Activated CD8-positive, alpha-beta T cell treated with anti-CD3 and anti-CD28 coated beads for 36 hours (primary cell): ENCODE measurements around the gene WBP11. TPM values are rescaled to one million over a fixed set of nuclear protein-coding genes. Genes with fewer than 3 reads are reported as not detected.
"Not testable (repeated sequence)": the region's sequence is repeated elsewhere in the genome, so short reads cannot be mapped to it uniquely, and the experiment has no call there.

Source experiments
- ATAC-seq: fragments of 200-7000 bp; cut with Tn5 transposase; one replicate; pipeline ENCODE4 v1.10.0; 2021; ENCODE audit warnings: mild to moderate bottlenecking, moderate library complexity
- CTCF ChIA-PET: fragments of 350-600 bp; sonication (Branson Sonifier 250); formaldehyde crosslinking; loops from one replicate; lab custom pipeline; 2021; ENCODE audit warnings: antibody characterized with exemption; lab: Charles Lee
- POLR2A ChIA-PET: fragments of 350-600 bp; sonication (Branson Sonifier 250); formaldehyde crosslinking; loops from one replicate; lab custom pipeline; 2021; ENCODE audit warnings: antibody characterized with exemption; lab: Charles Lee
- DNase-seq: peaks from one replicate; pipeline ENCODE4 v3.0.0-alpha.2; 2020
- H3K27ac Mint-ChIP-seq: one replicate; pipeline ENCODE4 v1.8.0; 2021; ENCODE audit warnings: mild to moderate bottlenecking, mixed read lengths
- H3K27me3 Mint-ChIP-seq: one replicate; pipeline ENCODE4 v1.8.0; 2021; ENCODE audit warnings: mixed read lengths
- H3K36me3 Mint-ChIP-seq: one replicate; pipeline ENCODE4 v1.8.0; 2021; ENCODE audit warnings: low read depth, mixed read lengths
- H3K4me1 Mint-ChIP-seq: one replicate; pipeline ENCODE4 v1.8.0; 2021; ENCODE audit warnings: low read depth, mixed read lengths
- H3K4me3 Mint-ChIP-seq: one replicate; pipeline ENCODE4 v1.8.0; 2021; ENCODE audit warnings: mild to moderate bottlenecking, moderate library complexity, mixed read lengths
- H3K9me3 Mint-ChIP-seq: one replicate; pipeline ENCODE4 v1.8.0; 2021; ENCODE audit warnings: mixed read lengths
- CTCF ChIP-seq: fragments of 200-600 bp; IDR thresholded peaks from one replicate; pipeline ENCODE4 v1.8.0; 2022; ENCODE audit warnings: antibody characterized with exemption, mild to moderate bottlenecking
- intact Hi-C: fragments of 100-400 bp; cut with micrococcal nuclease; formaldehyde crosslinking; loops from one replicate; pipeline ENCODE4 v1.10.0; 2022
- total RNA-seq, 2 experiments: library from RNA; stranded (reverse); gene quantifications; one replicate each; pipeline ENCODE4 v1.2.3, GENCODE V29; 2021

Gene WBP11
- total RNA-seq, 2 experiments from 2014 or later: 123 to 130 TPM

- H3K27ac Mint-ChIP-seq: peak overlapping the region; percentile 17
- TF ChIP-seq CTCF: no peak
- DNase-seq (no peak), ATAC-seq (no peak)
- ChIA-PET CTCF (no interaction called here), POLR2A (no interaction called here)
- H3K27me3 Mint-ChIP-seq: no peaks in the 10 kb centered on the region
- H3K9me3 Mint-ChIP-seq: peaks cover 20% of the 10 kb centered on the region
- peaks cover 33% of the 10 kb centered on the region for H3K4me1 Mint-ChIP-seq
- peaks cover 73% of the 10 kb centered on the region for H3K36me3 Mint-ChIP-seq
- peak overlapping the region; percentile 14 for H3K4me3 Mint-ChIP-seq
- intact Hi-C loops: no loop called here
Observed at GRCh38 chr12:14766649-14767215, 36.5 kb downstream of the WBP11 start.

DNA sequence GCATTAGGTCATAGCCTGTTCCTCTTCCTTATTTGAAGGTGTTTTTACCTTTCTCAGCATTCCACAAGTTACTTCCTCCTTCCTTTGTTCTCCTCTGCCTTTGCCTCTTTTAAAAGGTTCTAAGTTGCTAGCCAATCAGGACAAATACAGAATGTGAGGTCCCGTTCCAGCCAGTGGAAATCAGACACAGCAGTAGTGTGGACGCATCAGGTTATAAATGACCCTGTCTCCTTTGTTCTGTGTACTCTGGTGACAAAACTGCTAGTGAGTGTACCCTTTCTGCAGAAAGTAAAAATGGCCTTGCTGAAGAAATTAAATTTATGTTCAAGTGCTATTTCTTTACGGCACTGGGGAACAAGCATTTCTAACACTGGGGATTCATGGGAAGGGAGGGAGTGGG lies 37.3 kb downstream of the WBP11 start:
- H3K9me3 Mint-ChIP-seq: peaks cover 21% of the 10 kb centered on the region
- H3K4me3 Mint-ChIP-seq, H3K27me3 Mint-ChIP-seq, POLR2A ChIA-PET, ATAC-seq, CTCF ChIA-PET, intact Hi-C loops, DNase-seq, H3K27ac Mint-ChIP-seq: not testable (repeated sequence)
- peaks cover 79% of the 10 kb centered on the region for H3K36me3 Mint-ChIP-seq
- peaks cover 32% of the 10 kb centered on the region for H3K4me1 Mint-ChIP-seq

- Mint-ChIP-seq H3K27me3 (no peaks in the 10 kb centered on the region), H3K36me3 (peaks cover 78% of the 10 kb centered on the region), H3K4me1 (peaks cover 32% of the 10 kb centered on the region), H3K9me3 (peaks cover 26% of the 10 kb centered on the region), H3K4me3 (no peak overlapping the region), H3K27ac (no peak overlapping the region)
- ChIA-PET CTCF (no interaction called here), POLR2A (interaction anchor here (0.7 kb wide), 2 partner anchors 9 to 19 kb away, joined by 3 read pairs; no protein-coding TSS in a partner anchor)
- no peak for TF ChIP-seq CTCF
- intact Hi-C loops: no loop called here
- no peak for DNase-seq
- ATAC-seq: no peak
Observed at GRCh38 chr12:14765398-14765797, 37.9 kb downstream of the WBP11 start.

DNA sequence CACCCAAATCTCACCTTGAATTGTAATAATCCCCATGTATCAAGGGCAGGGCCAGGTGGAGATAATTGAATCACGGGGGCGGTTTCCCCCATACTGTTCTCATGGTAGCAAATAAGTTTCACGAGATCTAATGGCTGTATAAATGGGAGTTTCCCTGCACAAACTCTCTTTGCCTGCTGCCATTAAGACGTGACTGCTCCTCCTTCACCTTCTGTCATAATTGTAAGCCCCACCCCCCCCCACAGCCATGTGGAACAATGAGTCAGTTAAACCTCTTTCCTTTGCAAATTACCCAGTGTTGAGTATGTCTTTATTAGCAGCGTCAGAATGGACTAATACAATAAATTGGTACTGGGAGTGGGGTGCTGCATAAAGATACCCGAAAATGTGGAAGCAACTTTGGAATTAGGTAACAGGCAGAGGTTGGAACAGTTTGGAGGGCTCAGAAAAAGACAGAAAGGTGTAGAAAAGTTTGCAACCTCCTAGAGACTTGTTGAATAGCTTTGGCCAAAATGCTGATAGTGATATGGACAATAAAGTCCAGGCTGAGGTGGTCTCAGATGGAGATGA lies 43.5 kb downstream of the WBP11 start:
- not testable (repeated sequence) for H3K27ac Mint-ChIP-seq, DNase-seq

DNA sequence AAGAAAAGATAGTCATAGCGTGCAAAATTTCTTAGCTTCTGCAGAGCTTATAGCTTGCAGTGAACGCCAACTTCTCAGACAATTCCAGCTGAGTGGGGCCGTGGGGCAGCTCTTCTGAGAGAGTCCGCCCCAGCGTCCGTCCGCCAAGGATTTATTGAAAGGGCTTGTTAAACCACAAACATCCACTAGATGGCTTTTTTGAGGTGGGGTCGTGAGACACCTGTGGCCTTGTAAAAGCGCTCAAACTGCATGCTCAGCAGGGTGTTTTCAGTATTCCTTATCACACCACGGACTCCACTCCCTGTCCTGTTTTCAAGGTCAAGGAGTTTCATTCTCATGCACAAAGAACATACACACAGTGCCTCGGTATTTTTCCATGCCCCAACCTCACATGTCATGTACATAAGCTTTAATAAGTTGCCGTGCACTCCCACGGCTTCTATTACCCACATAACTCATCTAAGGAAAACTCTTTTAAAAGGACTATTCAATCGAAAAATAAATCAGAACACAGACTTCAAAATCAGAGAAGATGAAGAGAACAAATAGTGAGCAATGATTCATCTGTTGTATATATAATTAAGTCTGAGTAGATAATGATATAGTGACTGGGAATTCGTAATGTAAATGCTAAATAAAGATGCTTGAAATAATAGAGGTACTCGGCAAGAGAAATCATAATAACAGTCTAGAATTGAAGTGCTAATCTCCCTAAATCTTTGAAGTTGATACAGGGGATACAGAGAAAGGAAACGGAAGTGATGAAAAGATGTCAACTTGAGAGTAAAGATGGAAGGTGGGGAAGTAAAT lies 46.7 kb downstream of the WBP11 start:
- no peak overlapping the region for H3K4me3 Mint-ChIP-seq
- no peaks in the 10 kb centered on the region for H3K27me3 Mint-ChIP-seq
- H3K36me3 Mint-ChIP-seq: peaks cover 20% of the 10 kb centered on the region
- peaks cover 14% of the 10 kb centered on the region for H3K9me3 Mint-ChIP-seq
- no peak for ATAC-seq
- intact Hi-C loops: no loop called here
- no peak overlapping the region for H3K27ac Mint-ChIP-seq
- H3K4me1 Mint-ChIP-seq: peaks cover 3% of the 10 kb centered on the region
- DNase-seq: peak; percentile 14
- POLR2A ChIA-PET: interaction anchor here (1.0 kb wide), 1 partner anchor 9 kb away, joined by 3 read pairs; no protein-coding TSS in a partner anchor
- TF ChIP-seq CTCF: no peak
- CTCF ChIA-PET: interaction anchor here (0.6 to 0.9 kb wide), 3 partner anchors 18 to 1133 kb away, joined by 3 read pairs; no protein-coding TSS in a partner anchor

More for the DNA sequence above, 43.5 kb downstream of the WBP11 start:
- ChIA-PET CTCF (interaction anchor here (1.0 to 2.0 kb wide), 2 partner anchors 10 to 251 kb away, joined by 3 to 7 read pairs; no protein-coding TSS in a partner anchor), POLR2A (interaction anchor here (1.9 kb wide), 1 partner anchor 11 kb away, joined by 6 read pairs; a partner anchor contains a TSS)
- H3K4me3 Mint-ChIP-seq, ATAC-seq, H3K27me3 Mint-ChIP-seq, intact Hi-C loops: not testable (repeated sequence)
- H3K9me3 Mint-ChIP-seq: peaks cover 21% of the 10 kb centered on the region
- H3K4me1 Mint-ChIP-seq: peaks cover 13% of the 10 kb centered on the region
- peaks cover 41% of the 10 kb centered on the region for H3K36me3 Mint-ChIP-seq
